CD4-positive, alpha-beta T cell treated with Interleukin-17A for 4 hours (primary cell): ENCODE measurements around the gene RNU6-7.

Experiments
- DNase-seq: peaks from one replicate; pipeline ENCODE4 v3.0.0-alpha.2; 2020; ENCODE audit warnings: mixed read lengths

Gene RNU6-7

DNA sequence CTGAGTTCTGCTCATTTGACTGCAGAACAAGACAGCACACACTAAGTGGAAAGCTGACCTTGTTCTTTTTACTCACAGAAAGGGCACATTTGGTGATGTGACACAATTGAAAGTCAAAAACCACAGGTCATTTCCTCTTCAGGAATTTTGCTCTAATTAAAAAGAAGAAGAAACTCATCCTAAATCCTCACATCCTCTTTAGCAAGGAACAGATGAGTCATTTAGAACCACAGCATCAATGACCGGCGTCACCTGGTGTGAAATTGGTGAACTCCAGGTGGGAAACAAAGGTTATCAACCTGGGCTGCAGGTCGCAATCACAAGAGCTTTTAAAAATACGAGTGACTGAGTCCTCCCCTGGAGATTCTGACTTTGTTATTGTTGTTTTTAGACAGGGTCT lies 4.1 kb downstream of the RNU6-7 start:
- DNase-seq = no peak

DNA sequence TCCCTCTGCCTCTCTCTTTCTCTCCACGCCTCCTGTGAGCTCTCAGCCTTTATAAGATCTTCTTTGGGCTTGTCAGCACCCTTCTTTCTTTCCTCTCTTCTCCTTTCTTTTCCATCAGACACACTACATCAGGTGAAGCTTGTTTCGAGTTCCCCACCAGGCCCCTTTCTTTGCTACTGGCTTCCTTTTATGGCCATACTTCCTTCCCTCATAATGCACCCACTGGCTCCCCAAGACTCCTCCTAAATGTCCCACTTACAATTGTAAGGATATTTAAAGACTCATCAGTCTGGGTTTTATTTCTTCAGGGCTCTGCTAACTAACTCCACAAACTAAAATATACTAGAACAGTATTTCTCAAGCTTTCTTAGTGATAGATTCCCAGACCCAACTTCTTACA lies 4.7 kb downstream of the RNU6-7 start:
- no peak for DNase-seq

GRCh38 chr14:32208490-32208889 lies 6.6 kb downstream of the RNU6-7 start:
- DNase-seq = no peak

- DNase-seq = no peak
These were observed 7.6 kb downstream of the RNU6-7 start for GRCh38 chr14:32209471-32209870.

DNA sequence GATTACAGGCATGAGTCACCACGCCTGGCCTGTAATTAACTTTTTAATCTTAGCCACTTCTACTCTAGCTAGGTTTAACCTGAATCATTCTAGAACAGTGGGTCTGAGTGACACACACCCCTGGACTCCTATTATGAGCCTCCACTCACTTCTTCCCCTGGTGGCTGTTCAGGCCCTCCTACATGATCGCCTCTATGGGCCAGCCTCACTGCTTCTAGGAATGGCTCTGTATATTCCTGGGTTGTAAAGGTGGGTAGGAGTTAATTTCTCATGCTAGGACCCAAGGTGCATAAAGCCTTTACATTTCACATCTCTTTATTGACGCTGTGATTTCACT lies 9.2 kb downstream of the RNU6-7 start:
- no peak for DNase-seq

DNA sequence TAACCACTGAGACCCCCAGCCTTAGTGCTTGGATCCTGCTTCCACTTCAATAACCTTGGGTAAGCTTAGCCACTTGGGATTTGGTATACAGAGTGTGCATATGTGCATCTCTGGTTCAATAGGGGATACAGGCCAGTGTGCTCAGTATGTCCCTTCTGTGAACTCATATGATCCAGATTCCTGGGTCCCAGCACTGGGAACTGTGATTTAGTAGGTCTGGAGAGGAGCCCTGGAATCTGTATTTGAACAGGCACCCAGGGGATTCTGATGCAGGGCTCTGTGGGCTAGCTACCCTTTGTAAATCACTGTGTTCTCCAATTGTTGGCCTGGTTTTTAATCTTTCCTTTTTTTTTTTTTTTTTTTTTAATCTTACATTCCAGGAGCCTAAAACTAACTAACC lies 11.0 kb downstream of the RNU6-7 start:
- no peak for DNase-seq

- no peak for DNase-seq
These were observed 15.5 kb downstream of the RNU6-7 start for GRCh38 chr14:32217301-32217700.

GRCh38 chr14:32224737-32225377 lies 23.0 kb downstream of the RNU6-7 start:
- DNase-seq = peak; percentile 37

GRCh38 chr14:32225378-32225920 lies 23.6 kb downstream of the RNU6-7 start:
- no peak for DNase-seq

DNA sequence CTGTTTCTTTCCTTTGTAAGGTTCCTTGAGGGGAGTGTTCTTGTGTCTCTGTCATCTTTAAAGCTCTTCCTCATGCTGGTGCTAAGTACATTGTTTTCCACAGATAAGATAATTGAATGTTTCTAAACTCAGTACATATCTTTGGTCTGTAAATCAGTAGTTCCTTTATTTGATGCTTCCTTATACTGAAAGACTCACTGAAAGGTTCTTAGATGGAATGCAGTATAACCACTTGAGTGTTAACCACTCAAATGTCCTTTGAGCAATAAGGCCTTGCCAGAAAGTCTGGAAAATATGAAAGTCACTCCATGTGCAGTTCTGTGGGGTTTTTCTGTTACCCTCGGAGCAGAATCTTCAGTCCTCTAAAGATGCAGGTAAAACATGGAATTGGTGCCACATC lies 24.2 kb downstream of the RNU6-7 start:
- DNase-seq = no peak

DNA sequence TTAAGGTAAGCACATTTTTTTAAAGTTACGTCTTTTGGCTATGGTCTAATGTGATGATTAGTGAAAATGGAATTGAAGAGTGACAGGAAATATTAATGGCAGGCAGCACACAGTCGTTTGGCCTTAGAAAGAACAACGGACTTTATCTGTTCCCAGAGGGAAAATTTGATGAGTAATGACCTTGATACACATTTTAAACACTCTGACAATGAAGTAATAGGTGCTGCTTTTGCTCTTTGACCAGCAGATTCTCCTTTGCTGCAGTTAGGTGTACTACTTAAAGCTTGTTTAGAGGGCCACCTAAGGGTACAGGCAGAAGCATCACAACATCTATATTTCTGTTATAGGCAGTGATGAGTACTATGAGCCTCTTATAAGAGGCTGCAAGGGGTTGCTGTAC lies 28.3 kb downstream of the RNU6-7 start:
- no peak for DNase-seq

GRCh38 chr14:32230695-32231280 lies 28.9 kb downstream of the RNU6-7 start:
- DNase-seq = no peak

DNA sequence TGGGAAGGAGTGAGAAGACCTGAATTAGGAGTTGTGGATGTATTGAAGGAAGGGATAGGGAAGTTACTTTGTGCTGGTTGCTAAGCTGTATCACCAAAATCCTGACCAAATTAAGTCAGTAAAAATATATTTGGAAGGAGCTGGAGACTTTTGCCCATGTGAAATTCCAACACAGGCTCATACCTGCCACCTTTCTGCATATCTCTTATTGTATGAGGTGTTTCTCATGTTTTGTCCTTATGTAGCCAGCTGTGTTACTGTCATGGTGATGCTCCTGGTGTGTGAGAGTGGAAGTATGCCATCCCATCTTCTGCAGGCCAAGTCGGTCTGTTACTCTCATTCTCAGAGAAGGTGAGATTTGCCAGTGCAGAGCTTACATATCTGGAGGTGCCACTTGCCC lies 30.6 kb downstream of the RNU6-7 start:
- no peak for DNase-seq

GRCh38 chr14:32233260-32233659 lies 31.4 kb downstream of the RNU6-7 start:
- DNase-seq = no peak

GRCh38 chr14:32244404-32244803 lies 42.6 kb downstream of the RNU6-7 start:
- DNase-seq = no peak

- no peak for DNase-seq
These were observed 44.9 kb downstream of the RNU6-7 start for GRCh38 chr14:32246751-32247150.

DNA sequence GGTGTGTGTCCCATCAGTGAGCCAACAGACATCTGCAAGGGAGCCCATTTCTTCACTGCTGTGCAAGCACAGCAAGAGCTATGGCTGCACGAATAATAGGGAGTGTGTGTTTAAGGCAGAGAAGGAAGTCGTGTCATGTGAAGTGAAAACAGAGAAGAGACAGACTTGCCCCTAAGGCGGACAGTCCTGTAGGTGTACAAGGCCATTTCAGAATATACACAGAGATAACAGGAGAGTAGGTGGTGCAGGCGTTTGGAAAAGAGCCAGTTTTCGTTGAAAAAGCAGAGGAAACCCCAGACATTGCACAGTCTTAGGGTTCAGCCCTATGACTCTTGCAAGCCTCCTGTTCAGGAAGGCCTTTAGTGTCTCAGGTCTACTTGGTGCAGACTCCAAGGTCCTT lies 47.5 kb downstream of the RNU6-7 start:
- no peak for DNase-seq

DNA sequence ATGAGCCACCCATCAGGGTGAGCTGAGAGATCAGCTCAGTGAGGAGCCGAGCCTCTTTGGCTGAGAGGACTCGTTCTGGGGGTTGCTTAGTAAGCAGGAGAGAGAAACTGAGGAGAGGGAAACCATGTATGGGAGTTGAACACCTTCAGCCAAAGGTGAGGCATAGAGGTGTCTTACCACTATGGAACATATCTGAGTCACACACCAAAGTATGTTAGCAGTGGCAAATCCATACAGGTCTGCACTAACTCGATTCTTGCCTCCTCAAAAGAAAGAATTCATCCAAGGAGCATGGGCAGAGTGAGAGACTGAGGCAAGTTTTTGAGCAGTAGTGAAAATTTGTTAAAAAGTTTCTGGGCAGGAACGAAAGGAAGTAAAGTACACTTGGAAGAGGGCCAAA lies 47.9 kb downstream of the RNU6-7 start:
- DNase-seq = no peak

- no peak for DNase-seq
These were observed 48.8 kb downstream of the RNU6-7 start for GRCh38 chr14:32250681-32251080.

DNA sequence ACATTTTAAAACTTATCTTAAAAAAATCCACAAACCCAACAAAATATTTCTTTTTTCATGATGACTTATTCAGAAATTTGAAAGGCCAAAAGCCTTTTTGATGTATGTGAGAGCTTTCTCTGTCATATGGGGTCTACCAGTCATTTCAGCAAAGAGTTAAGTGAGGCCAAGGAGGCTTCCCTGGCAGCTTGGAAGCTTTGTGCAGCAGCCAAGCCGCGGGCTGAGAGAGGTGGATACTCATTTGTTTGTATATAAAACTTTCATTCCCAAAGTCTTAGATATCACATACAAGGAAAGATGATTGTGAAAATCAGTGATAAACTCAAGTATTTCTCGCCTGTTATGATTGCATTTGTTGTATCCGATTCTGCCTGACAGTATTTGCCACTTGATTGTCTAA lies 49.7 kb downstream of the RNU6-7 start:
- DNase-seq = no peak
